HG02943 (cell line): ENCODE measurements around the gene AP3B2.
"Not testable (repeated sequence)": the region's sequence is repeated elsewhere in the genome, so short reads cannot be mapped to it uniquely, and the experiment has no call there.

Source experiments
- ATAC-seq: cut with Tn5 transposase; IDR thresholded peaks from one replicate; pipeline ENCODE4 v1.9.1; 2021; ENCODE audit warnings: mild to moderate bottlenecking, low read depth, moderate library complexity; ENCODE audit not compliant: unreplicated experiment

The AP3B2 gene, protein sequence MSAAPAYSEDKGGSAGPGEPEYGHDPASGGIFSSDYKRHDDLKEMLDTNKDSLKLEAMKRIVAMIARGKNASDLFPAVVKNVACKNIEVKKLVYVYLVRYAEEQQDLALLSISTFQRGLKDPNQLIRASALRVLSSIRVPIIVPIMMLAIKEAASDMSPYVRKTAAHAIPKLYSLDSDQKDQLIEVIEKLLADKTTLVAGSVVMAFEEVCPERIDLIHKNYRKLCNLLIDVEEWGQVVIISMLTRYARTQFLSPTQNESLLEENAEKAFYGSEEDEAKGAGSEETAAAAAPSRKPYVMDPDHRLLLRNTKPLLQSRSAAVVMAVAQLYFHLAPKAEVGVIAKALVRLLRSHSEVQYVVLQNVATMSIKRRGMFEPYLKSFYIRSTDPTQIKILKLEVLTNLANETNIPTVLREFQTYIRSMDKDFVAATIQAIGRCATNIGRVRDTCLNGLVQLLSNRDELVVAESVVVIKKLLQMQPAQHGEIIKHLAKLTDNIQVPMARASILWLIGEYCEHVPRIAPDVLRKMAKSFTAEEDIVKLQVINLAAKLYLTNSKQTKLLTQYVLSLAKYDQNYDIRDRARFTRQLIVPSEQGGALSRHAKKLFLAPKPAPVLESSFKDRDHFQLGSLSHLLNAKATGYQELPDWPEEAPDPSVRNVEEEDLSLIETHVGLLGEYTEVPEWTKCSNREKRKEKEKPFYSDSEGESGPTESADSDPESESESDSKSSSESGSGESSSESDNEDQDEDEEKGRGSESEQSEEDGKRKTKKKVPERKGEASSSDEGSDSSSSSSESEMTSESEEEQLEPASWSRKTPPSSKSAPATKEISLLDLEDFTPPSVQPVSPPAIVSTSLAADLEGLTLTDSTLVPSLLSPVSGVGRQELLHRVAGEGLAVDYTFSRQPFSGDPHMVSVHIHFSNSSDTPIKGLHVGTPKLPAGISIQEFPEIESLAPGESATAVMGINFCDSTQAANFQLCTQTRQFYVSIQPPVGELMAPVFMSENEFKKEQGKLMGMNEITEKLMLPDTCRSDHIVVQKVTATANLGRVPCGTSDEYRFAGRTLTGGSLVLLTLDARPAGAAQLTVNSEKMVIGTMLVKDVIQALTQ

DNA sequence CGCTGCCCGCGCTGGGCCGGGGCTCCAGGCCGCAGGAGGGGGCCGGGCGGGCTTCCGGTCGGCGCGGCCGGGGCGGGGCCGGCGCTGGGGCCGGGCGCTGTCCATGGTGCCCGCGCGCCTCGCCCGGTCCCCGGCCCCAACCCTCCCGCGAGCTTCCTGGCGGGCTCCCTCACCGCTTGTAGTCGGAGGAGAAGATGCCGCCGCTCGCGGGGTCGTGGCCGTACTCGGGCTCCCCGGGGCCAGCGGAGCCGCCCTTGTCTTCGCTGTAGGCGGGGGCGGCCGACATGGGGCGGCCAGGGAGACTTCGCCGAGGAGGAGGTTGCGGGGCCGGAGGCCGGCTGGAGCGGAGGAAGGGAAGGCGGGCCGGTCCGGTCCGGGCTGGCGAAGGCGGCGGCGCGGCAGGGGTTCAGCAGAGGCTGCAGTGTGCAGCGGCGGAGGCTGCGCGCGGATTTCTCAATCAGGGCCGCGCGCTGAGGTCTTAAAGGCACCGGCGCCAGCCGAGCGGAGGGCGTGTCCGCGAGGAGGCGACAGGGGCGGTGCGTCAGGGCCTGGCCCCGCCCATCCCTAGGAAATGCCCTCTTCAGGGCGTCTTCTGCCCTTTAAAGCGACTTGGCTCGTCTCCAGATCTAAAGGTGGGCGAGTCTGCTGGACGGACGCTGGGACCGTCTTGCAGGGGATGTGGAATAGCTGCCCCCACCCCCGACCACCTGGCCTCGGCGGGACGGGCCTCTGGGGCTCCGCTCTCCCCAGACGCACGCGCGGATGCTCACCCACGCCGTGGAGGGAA lies at the start of gene AP3B2:
Gene AP3B2 (minus strand): TSS at position 455 of the 787 bp plus-strand sequence. CDS start 169 bp downstream, at position 286.
- peak; percentile 86 for ATAC-seq

DNA sequence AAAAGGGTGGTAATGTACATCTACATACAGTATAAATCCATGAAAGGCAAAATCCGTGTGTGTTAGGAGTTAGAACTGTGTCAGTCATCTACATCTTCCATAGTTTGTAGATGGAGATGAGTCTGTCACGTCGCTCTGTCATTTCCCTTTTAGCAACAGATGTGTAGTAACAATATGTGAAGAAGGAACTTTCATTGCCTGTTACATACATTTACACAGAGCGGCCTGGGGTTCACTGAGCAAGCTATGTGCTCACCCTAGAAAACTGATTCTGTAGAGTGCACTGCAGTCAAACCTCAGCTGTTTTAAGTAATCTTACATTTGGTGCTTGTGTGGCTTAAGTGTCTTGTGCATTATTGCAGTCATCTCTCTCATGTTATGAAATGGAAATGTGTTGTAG lies 41.6 kb upstream of the AP3B2 start:
- ATAC-seq: no peak

DNA sequence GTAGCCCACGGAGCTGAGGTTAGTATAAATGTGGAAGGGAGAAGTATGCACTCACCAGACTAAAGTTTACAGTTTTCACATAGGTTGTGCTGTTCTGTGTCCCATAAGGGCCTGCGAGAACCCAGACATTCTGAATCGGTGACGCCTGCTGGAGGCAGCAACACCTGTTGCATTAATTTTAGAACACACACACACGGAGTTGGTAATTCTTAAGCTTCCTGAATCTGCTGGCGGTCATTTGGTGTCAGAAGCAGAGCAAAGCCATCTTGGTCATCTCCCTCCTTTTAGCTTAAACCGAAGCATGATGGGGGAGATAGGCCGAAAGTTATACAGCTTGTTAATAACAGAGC lies 41.1 kb upstream of the AP3B2 start:
- ATAC-seq: peak; percentile 27

DNA sequence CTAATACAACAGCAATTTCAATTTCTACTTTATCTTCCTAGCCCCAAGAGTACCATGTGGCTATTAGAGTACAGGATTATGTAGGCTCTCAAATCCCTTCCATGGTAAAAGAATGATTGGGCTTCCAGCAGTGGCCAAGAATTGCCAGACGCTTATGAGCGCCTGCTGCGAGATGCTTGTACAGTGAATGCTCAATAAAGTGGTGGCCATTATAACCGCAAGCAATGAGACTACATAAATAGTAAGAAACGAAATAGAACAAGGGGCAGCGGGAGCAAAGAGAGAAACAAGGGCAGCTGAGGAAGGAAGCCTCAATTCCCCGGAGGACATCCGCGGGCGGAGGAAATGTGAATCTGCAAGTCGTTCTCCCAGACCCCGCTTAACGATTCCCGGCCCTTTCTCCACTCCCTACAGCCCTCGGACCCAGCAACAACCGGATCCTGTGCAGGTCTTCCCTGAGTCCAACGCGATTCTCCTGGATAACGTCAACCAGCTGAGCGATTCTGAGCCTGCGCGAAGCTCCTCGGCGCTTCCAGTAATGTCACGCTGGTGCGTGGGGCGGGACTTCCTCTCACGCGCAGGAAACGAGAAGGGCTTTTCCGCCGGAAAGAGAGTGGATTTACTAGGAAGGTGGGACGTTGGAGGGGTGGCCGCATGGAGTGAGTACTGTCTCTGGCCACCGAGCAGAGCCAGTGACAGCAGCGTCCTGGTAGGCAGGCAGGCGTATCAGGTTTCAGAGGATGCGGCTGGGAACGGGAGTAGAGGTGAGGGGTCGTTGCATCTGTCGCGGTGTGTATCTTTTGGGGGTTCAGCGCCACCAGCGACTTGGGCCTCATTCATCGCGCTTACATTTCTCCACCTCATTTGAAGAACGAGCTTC lies 40.5 kb upstream of the AP3B2 start:
- peak; percentile 79 for ATAC-seq

DNA sequence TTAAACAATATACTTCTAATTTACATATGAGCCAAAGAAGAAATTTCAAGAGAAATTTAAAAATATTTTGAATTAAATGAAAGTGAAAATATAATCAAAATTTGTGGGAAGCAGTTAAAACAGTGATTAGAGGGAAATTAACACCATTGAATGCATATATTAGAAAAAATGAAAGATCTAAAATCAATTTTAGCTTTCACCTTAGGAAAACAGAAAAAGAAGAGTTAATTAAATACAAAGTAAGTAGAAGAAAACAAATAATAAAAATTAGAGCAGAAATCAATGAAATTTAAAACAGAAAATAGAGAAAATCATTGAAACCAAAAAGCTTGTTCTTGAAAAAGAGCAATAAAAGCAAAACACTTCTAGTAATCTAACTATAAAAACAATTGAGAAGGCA lies 38.6 kb upstream of the AP3B2 start:
- no peak for ATAC-seq

DNA sequence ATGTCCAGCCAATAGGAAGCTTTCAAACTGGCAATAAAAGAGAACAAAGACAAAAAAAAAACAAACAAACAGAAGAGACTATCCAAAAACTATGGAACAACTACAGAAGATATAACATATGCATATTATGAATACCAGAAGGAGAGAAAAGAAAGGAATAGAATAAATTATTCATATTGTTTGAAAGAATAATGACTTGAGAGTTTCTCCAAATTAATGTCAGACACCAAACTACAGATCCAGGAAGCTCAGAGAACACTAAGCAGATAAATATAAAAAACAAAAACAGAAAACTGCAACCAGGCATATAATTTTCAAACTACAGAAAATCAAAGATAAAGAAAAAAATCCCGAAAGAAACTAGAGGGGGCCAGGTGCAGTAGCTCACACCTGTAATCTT lies 34.1 kb upstream of the AP3B2 start:
- ATAC-seq: no peak

DNA sequence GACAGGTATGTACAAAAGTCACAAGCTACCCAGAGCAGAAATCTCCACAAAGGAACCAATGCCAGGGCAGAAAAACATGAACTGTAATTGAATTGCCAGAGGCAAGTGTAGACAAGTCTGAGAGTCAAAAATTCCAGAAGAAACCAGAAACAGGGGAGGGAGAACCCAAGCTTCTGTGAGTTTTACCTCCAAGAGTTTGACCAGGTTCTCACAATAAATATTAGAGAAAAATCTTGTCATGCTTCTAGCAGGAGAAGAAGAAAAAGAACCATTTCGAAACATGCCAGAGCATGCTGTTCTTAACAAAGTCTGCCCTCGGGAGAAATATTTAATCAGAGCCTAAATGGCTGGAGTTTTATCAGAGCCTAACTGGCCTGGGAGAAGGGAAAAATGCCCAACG lies 32.5 kb upstream of the AP3B2 start:
- no peak for ATAC-seq

DNA sequence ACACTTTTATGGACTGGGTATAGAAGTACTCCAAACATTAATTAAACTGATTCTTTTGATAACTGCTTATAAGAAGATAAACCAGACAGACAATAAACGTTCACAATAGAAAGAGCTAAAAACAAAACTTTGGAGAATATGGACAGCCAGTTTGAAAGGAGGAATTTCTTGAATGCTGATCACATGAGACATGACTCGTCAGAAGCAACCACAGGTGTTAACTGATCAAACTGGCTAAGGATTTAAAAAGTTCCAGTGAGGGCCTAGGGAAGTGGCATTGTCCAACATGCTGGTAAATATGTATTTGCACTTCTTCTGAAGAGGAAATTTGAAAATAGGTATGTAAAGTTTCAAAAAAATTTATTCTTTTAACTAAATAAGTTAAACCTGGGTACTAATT lies 29.4 kb upstream of the AP3B2 start:
- ATAC-seq: no peak

DNA sequence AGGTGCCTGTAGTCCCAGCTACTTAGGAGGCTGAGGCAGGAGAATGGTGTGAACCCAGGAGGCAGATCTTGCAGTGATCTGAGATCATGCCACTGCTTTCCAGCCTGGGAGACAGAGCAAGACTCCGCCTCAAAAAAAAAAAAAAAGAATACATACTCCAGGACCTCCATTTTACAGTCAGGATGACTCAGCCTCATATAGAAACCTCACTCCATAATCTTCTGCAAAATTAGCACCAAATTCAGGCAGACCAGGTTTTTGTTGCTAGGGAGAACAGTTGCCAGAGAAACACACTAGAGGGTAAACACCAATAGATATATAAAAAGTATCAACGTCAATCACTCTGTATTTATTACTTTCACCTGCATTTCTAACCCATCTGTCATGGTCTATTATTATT lies 28.3 kb upstream of the AP3B2 start:
- ATAC-seq: no peak

DNA sequence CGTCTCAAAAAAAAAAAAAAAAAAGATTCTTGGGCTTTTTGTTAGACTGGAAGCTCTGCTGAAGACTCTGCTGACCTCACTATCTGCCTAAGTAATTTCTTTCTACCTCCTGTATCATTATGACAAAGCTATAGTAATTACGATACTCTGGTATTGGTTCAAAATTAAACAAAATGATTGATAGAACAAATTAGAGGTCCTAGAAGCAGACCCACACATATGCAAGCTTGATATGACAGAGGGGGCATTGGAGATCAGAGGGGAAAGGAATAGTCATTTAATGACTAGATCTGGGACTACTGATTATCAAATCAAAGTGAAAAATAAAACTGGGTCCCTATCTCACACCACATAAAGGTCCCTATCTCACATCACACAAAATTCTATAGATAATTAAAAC lies 21.9 kb upstream of the AP3B2 start:
- no peak for ATAC-seq

DNA sequence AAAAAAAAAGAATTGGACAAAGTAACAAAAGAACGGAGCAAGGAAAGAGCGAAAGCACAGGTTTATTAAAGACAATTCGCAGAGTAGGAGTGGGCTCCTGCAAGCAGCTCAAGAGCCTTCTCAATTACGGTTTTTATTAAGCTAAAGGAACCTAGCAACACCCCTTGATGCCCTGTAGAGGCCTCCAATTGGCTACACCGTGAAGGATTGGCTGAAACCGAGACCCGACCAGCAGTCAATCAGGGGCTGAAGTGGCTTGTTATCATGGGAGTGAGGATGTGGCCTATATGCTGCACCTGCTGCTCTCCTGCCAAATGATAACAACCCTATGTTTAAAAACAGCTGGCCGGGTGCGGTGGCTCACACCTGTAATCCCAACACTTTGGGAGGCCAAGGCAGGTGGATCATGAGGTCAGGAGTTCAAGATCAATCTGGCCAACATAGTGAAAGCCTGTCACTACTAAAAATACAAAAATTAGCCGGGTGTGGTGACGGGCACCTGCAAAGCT lies 20.4 kb upstream of the AP3B2 start:
- no peak for ATAC-seq

DNA sequence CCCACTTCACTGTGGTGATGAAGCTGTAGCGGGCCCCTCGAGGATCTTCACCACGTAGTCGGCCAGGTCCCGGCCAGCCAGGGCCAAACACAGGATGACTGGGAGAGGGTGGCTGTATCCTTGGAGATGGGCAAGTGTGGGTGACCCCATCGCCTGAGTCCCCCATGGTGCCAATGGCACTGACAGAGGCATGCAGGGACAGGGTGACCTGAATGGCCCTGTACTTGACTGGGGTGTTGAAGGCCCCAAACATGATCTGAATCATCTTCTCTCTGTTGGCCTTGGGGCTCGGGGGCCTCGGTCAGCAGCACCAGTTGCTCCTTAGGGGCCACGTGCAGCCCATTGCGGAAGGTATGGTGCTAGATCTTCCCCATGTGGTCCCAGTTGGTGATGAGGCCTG lies 17.1 kb upstream of the AP3B2 start:
- ATAC-seq: no peak

DNA sequence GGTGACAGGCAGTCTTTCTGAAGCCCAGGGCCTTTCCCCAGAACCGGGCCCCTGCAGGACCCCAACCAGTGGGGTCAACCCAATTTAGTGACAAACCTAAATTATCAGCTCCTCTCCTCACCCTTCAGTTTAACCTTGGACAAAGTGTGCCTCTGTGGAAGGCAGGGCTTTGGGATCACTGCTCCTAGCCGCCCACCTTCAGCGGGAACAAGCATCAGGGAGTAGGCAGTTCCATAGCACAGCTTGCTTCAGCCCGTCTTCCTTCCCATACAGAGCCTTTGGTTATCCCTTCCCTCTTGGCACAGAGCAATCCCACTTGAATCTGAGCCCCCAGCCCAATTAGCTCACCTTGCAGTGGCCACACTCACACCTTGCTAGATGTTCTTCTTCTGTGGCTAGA lies 5.3 kb upstream of the AP3B2 start:
- no peak for ATAC-seq

DNA sequence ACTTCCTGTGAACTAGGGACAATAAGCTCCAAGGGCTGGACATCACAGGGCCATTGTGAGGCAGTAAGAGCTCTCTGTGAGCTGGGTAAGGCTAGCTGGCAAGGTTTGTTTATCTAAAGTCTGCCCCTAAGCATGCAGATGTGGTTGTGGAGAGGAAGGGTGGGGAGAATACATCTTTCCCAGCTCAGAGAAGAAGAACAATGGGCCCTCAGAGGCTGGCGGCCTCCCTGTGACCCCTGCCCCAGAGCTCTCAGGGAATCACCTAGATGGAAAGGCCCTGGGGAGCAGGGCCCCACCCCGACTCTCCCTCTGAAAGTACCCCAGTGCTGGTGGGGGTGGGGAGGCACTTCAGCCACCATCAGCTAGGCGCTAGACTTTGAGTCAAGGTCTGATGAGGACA lies 4.3 kb upstream of the AP3B2 start:
- no peak for ATAC-seq

DNA sequence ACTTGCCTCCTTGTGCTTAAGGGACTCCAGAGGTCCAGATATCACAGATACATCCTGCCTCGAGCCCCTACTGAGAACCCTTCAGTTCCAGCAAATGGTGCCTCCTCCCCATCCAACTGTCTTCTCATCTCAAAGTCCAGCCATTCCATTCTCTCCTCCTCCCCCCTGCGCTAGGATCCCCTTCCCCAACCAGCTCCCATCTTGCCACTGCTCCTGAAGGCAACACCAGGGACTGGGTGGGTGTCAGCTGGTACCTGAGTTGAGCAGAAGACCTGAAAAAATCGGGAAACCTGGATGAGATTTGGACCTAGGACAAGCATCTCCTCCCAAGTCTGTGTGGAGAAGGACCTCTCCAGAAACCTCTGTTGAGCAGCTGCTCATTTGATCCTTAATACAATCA lies 2.4 kb upstream of the AP3B2 start:
- no peak for ATAC-seq

DNA sequence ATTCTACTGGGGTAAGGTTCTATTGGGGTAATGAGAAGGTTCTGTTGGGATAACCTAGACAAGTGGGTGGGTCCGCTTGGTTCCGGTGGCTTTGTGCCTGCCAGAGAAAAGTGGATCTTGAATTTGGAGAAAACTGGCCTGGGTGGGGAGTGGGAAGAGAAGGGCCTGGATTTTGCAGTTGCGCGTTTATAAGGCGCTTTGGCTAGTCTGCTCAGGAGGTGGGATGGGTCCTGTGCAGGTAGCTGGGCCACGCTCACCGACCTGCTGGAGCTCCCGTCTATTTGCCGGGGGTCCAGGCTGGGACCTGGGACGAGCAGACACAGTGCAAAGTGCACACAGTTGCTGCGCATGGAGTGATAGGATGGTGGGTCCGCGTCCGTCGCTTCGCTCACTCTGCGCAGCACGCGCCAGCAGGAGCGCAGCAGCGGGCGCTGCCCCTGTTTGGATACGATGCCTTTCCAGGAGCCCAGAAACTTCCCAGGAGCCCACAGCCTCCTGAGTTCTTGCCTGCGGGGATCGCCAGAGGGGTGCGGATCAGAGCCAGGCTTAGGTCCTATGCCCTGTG lies 1.3 kb upstream of the AP3B2 start:
- ATAC-seq: no peak

DNA sequence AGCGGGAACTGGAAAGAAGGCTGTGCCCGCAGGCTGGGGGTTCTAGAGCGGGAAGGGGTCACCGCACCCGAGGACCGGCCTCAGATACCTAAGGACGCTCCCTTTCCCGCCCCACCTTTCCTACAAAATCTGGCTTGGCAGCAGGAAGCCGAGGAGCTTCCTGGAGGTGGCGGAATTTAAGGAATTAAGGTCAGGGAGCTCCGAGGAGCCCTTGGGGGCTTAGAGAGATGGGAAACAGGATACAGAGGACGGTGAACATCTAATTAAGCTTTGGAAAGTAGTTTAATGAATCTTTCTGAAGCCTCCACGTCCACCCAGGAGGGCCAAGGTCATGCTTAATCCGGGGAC lies 507 bp upstream of the AP3B2 start:
- no peak for ATAC-seq

DNA sequence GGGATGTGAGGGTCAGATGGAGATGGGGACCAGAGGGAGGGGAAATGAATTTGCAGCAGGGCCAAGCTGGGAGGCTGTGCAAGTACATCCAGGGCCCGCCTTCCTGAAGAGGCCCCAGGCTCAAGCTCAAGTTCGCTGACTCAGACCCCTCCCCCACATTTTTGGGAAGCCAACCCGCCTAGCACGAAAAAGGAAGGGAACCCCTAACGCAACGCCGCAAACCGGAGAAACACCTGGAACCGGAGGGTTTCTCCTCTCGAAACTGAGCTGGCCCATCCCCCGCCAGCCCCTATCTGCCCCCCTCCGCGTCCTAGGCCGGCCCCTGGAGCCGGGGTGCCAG lies 624 bp downstream of the AP3B2 start:
- no peak for ATAC-seq

DNA sequence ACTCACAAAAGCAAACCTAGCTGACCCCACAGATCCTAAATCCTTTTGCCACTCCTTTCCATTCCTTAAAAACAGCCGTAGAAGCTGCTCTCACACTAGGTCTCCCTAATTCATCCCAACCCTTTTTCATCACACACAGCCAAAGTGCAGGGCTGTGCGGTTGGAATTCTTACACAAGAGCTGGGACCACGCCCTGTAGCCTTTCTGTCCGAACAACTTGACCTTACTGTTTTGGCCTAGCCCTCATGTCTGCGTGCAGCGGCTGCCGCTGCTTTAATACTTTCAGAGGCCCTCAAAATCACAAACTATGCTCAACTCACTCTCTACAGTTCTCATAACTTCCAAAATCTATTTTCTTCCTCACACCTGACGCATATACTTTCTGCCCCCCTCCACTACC lies 3.8 kb downstream of the AP3B2 start:
- not testable (repeated sequence) for ATAC-seq
